ENCODE results near the gene PLEKHG3. TPM values are rescaled to one million over a fixed set of nuclear protein-coding genes. Genes with fewer than 3 reads are reported as not detected.

PLEKHG3 gene
- polyA plus RNA-seq, 3 donors: 6.3 to 21.6 (median 13.0) TPM

- peaks cover 24% of the 10 kb centered on the region for H3K4me1 Mint-ChIP-seq
- no peaks in the 10 kb centered on the region for H3K36me3 ChIP-seq (replicated peaks in 1 of 2; ENCODE audit: control insufficient read depth in 1 of 2, insufficient read depth in 2 of 2, low read length in 2 of 2)
Measured at GRCh38 chr14:64683264-64683663, 21.0 kb upstream of the PLEKHG3 start.

GRCh38 chr14:64684091-64684490 lies 20.1 kb upstream of the PLEKHG3 start:
- Histone ChIP-seq H3K36me3 (replicated peaks in 1 of 2; ENCODE audit: control insufficient read depth in 1 of 2, insufficient read depth in 2 of 2, low read length in 2 of 2) (no peaks in the 10 kb centered on the region), H4K20me1 (ENCODE audit: insufficient read depth, low read length) (no peaks in the 10 kb centered on the region), H3K27me3 (ENCODE audit: control insufficient read depth in 2 of 2, insufficient read depth in 2 of 2, low read length in 2 of 2) (peaks cover 4 to 9% of the 10 kb centered on the region in 2 donors), H3K4me3 (replicated peaks in 1 of 3; ENCODE audit: low read depth in 2 of 3, low read length in 3 of 3) (no peak overlapping the region), H3K4me2 (replicated peaks; ENCODE audit: extremely low read depth, low read length, poor library complexity, severe bottlenecking) (no peak overlapping the region), H3K79me2 (ENCODE audit: insufficient read depth, low read length) (no peaks in the 10 kb centered on the region), H2AFZ (ENCODE audit: insufficient read depth, low read depth, low read length, poor library complexity, severe bottlenecking) (no peak overlapping the region), H3K9me3 (replicated peaks in 1 of 2; ENCODE audit: control insufficient read depth in 1 of 2, insufficient read depth in 1 of 2, low read length in 2 of 2) (no peaks in the 10 kb centered on the region), H3K9ac (ENCODE audit: insufficient read depth, low read length, poor library complexity, severe bottlenecking) (no peak overlapping the region), H3K27ac (ENCODE audit: low read depth in 1 of 2, low read length in 2 of 2) (no peak overlapping the region), H3K4me1 (ENCODE audit: control insufficient read depth in 1 of 2, insufficient read depth in 2 of 2, low read length in 2 of 2) (peaks cover 26 to 35% of the 10 kb centered on the region in 2 donors)
- Mint-ChIP-seq H3K27ac (peak overlapping the region in 1 of 7 donors; percentile 33), H3K36me3 (peaks cover 3% of the 10 kb centered on the region in 2 donors), H3K9me3 (no peaks in the 10 kb centered on the region), H3K4me3 (peak overlapping the region in 1 of 2 donors; percentile 26), H3K4me1 (peaks cover 33% of the 10 kb centered on the region), H3K27me3 (ENCODE audit: low read depth in 3 of 3) (peaks cover 20 to 31% (median 23%) of the 10 kb centered on the region in 3 donors)
- 93% methylated on average over 2 of the region's 6 CpGs for WGBS (ENCODE audit: insufficient coverage)
- no peak for TF ChIP-seq CTCF (IDR thresholded peaks at IDR 0.05)
- intact Hi-C loops (cut with micrococcal nuclease): no loop called here
- no peak for DNase-seq

More at GRCh38 chr14:64683264-64683663, 21.0 kb upstream of the PLEKHG3 start:
- Mint-ChIP-seq H3K36me3 (peaks cover 3% of the 10 kb centered on the region in 2 donors), H3K27me3 (ENCODE audit: low read depth in 3 of 3) (peaks cover 12 to 30% (median 14%) of the 10 kb centered on the region in 3 donors), H3K4me3 (no peak overlapping the region), H3K9me3 (no peaks in the 10 kb centered on the region), H3K27ac (no peak overlapping the region)
- Histone ChIP-seq H2AFZ (ENCODE audit: insufficient read depth, low read depth, low read length, poor library complexity, severe bottlenecking) (no peak overlapping the region), H4K20me1 (ENCODE audit: insufficient read depth, low read length) (no peaks in the 10 kb centered on the region), H3K27ac (ENCODE audit: low read depth in 1 of 2, low read length in 2 of 2) (no peak overlapping the region), H3K4me2 (replicated peaks; ENCODE audit: extremely low read depth, low read length, poor library complexity, severe bottlenecking) (no peak overlapping the region), H3K27me3 (ENCODE audit: control insufficient read depth in 2 of 2, insufficient read depth in 2 of 2, low read length in 2 of 2) (peaks cover 0 to 1% of the 10 kb centered on the region in 2 donors), H3K79me2 (ENCODE audit: insufficient read depth, low read length) (no peaks in the 10 kb centered on the region), H3K4me1 (ENCODE audit: control insufficient read depth in 1 of 2, insufficient read depth in 2 of 2, low read length in 2 of 2) (peaks cover 17 to 27% of the 10 kb centered on the region in 2 donors), H3K9me3 (replicated peaks in 1 of 2; ENCODE audit: control insufficient read depth in 1 of 2, insufficient read depth in 1 of 2, low read length in 2 of 2) (no peaks in the 10 kb centered on the region), H3K4me3 (replicated peaks in 1 of 3; ENCODE audit: low read depth in 2 of 3, low read length in 3 of 3) (no peak overlapping the region), H3K9ac (ENCODE audit: insufficient read depth, low read length, poor library complexity, severe bottlenecking) (no peak overlapping the region)
- WGBS (ENCODE audit: insufficient coverage): 93% methylated on average over 15 of the region's 15 CpGs
- intact Hi-C loops (cut with micrococcal nuclease): no loop called here
- no peak for DNase-seq
- no peak for TF ChIP-seq CTCF (IDR thresholded peaks at IDR 0.05)

Measured in CD14-positive monocyte (primary cell).